C4-2B (cell line): ENCODE results near the gene TOX2.

Source experiments
- CTCF ChIP-seq: fragments of 450-650 bp; conservative IDR thresholded peaks from 2 replicates; pipeline ENCODE4 v1.5.1; 2017; ENCODE audit warnings: mild to moderate bottlenecking
- ZFX ChIP-seq: fragments of 450-650 bp; IDR thresholded peaks from 2 replicates; pipeline ENCODE4 v1.6.1; 2017

GRCh38 chr20:43991261-43991660 is 76.6 kb downstream of the TOX2 start:
- TF ChIP-seq CTCF, result no peak
- TF ChIP-seq ZFX, result no peak
